OCI-LY7 (cell line): ENCODE measurements around the gene GALNT7. TPM values are rescaled to one million over a fixed set of nuclear protein-coding genes. Genes with fewer than 3 reads are reported as not detected.

Experiments
- BruUV-seq: library from RNA; stranded (reverse); fragments of 400-500 nt; replicated peaks from 2 replicates; lab custom pipeline; 2021; lab: Mats Ljungman, UMichigan
- CTCF ChIA-PET: fragments of 300-600 bp; sonication (Branson Sonifier 250); formaldehyde crosslinking; loops from one replicate; lab custom pipeline; 2022; ENCODE audit warnings: antibody characterized with exemption; ENCODE audit not compliant: unreplicated experiment; lab: Charles Lee
- POLR2A ChIA-PET: fragments of 300-600 bp; sonication (Branson Sonifier 250); formaldehyde crosslinking; loops from one replicate; lab custom pipeline; 2022; ENCODE audit warnings: antibody characterized with exemption; lab: Charles Lee
- DNase-seq: peaks from one replicate; pipeline ENCODE4 v3.0.0-alpha.2; 2015; ENCODE audit warnings: low spot score
- H2AFZ ChIP-seq: fragments of 200-600 bp; sonication (generic), shearing (Covaris generic); 2 replicates; pipeline ENCODE4 v1.6.1; 2014; ENCODE audit warnings: mild to moderate bottlenecking, antibody characterized with exemption, low read length, moderate library complexity
- H3K27ac ChIP-seq: fragments of 200-600 bp; sonication (generic); 2 replicates; pipeline ENCODE4 v1.5.1; 2014; ENCODE audit warnings: mixed run types, low read depth, mild to moderate bottlenecking, moderate library complexity, low read length, inconsistent platforms; ENCODE audit not compliant: poor library complexity, severe bottlenecking
- H3K36me3 ChIP-seq: fragments of 200-600 bp; sonication (generic); 2 replicates; pipeline ENCODE4 v1.6.1; 2014; ENCODE audit warnings: mild to moderate bottlenecking, antibody characterized with exemption, low read length, moderate library complexity, mixed read lengths; ENCODE audit not compliant: insufficient read depth
- H3K4me1 ChIP-seq: fragments of 200-600 bp; sonication (generic); 2 replicates; pipeline ENCODE4 v1.5.1; 2014; ENCODE audit warnings: mild to moderate bottlenecking, low read length; ENCODE audit not compliant: insufficient read depth, poor library complexity, severe bottlenecking
- H3K4me2 ChIP-seq: fragments of 200-600 bp; sonication (generic); 2 replicates; pipeline ENCODE4 v1.6.1; 2014; ENCODE audit warnings: mild to moderate bottlenecking, low read length
- H3K4me3 ChIP-seq: fragments of 200-600 bp; sonication (generic); 2 replicates; pipeline ENCODE4 v1.5.1; 2014; ENCODE audit warnings: mild to moderate bottlenecking, low read depth, low read length; ENCODE audit not compliant: poor library complexity, severe bottlenecking
- H3K79me2 ChIP-seq: fragments of 200-600 bp; sonication (generic); 2 replicates; pipeline ENCODE4 v1.6.1; 2016; ENCODE audit warnings: low read depth, mild to moderate bottlenecking, low read length, moderate library complexity, mixed read lengths; ENCODE audit not compliant: insufficient read depth
- H3K9me2 ChIP-seq: fragments of 200-600 bp; sonication (generic); 2 replicates; pipeline ENCODE4 v1.6.1; 2016; ENCODE audit warnings: mild to moderate bottlenecking, low read length, mixed read lengths; ENCODE audit not compliant: insufficient read depth
- H3K9me3 ChIP-seq: fragments of 200-600 bp; sonication (generic); 2 replicates; pipeline ENCODE4 v1.6.1; 2014; ENCODE audit warnings: mild to moderate bottlenecking, mixed run types, low read length, mixed read lengths
- H4K20me1 ChIP-seq: fragments of 200-600 bp; sonication (generic); 2 replicates; pipeline ENCODE4 v1.6.1; 2014; ENCODE audit warnings: mild to moderate bottlenecking, antibody characterized with exemption, low read length, moderate library complexity, mixed read lengths; ENCODE audit not compliant: insufficient read depth
- CTCF ChIP-seq: fragments of 200-600 bp; sonication (generic); conservative IDR thresholded peaks from 2 replicates; pipeline ENCODE4 v1.5.1; 2014; ENCODE audit warnings: mild to moderate bottlenecking, antibody characterized with exemption, low read length, moderate library complexity, mixed read lengths
- EZH2phosphoT487 ChIP-seq: fragments of 200-600 bp; sonication (generic); IDR thresholded peaks from 2 replicates; pipeline ENCODE4 v1.6.1; 2018; ENCODE audit warnings: low read depth, borderline replicate concordance, mild to moderate bottlenecking, mixed run types, antibody characterized with exemption, low read length, moderate library complexity, mixed read lengths
- intact Hi-C: fragments of 100-400 bp; cut with micrococcal nuclease; formaldehyde crosslinking; loops from one replicate; pipeline ENCODE4 v1.10.0; 2022; ENCODE audit not compliant: unreplicated experiment
- total RNA-seq, 2 experiments: library from RNA; depleted of rRNA in 1 of 2; stranded (reverse); fragments of >200 nt in 1 of 2; shearing (Covaris generic) in 1 of 2; gene quantifications; 2 replicates each; pipeline ENCODE4 v1.2.3, GENCODE V29; 2014 to 2022

Gene GALNT7
- total RNA-seq, 2 experiments from 2014 or later = 20.3 to 34.4 TPM

GRCh38 chr4:173125216-173125812, 43.3 kb upstream of the GALNT7 start:
- Histone ChIP-seq H2AFZ (no peak overlapping the region), H3K9me3 (no peaks in the 10 kb centered on the region), H4K20me1 (no peaks in the 10 kb centered on the region), H3K27ac (no peak overlapping the region), H3K36me3 (no peaks in the 10 kb centered on the region), H3K4me3 (no peak overlapping the region), H3K4me2 (no peak overlapping the region), H3K4me1 (peaks cover 21% of the 10 kb centered on the region), H3K9me2 (no peaks in the 10 kb centered on the region), H3K79me2 (no peaks in the 10 kb centered on the region)
- ChIA-PET POLR2A (no interaction called here), CTCF (no interaction called here)
- BruUV-seq = no TSS peak
- no peak for TF ChIP-seq EZH2phosphoT487
- TF ChIP-seq CTCF = no peak
- DNase-seq = no peak
- intact Hi-C loops = no loop called here

GRCh38 chr4:173128199-173128890, 40.3 kb upstream of the GALNT7 start:
- no peak overlapping the region for H3K4me2 ChIP-seq
- no peaks in the 10 kb centered on the region for H3K4me1 ChIP-seq
- intact Hi-C loops = no loop called here
- no peaks in the 10 kb centered on the region for H3K9me3 ChIP-seq
- H3K79me2 ChIP-seq = no peaks in the 10 kb centered on the region
- H2AFZ ChIP-seq = no peak overlapping the region
- ChIA-PET CTCF (interaction anchor here (0.6 kb wide), 1 partner anchor 40 kb away, joined by 4 read pairs; the partner anchor contains the start of gene GALNT7), POLR2A (interaction anchor here (1.0 to 1.1 kb wide), 2 partner anchors 40 to 112 kb away, joined by 3 read pairs; no protein-coding TSS in a partner anchor)
- H3K9me2 ChIP-seq = no peaks in the 10 kb centered on the region
- BruUV-seq = no TSS peak
- no peaks in the 10 kb centered on the region for H4K20me1 ChIP-seq
- no peak overlapping the region for H3K27ac ChIP-seq
- TF ChIP-seq EZH2phosphoT487 (no peak), CTCF (no peak)
- H3K36me3 ChIP-seq = no peaks in the 10 kb centered on the region
- DNase-seq = no peak
- H3K4me3 ChIP-seq = no peak overlapping the region

- H3K9me3 ChIP-seq = no peaks in the 10 kb centered on the region
- CTCF ChIA-PET = no interaction called here
- intact Hi-C loops = no loop called here
- no peak overlapping the region for H3K4me3 ChIP-seq
- no peaks in the 10 kb centered on the region for H4K20me1 ChIP-seq
- TF ChIP-seq EZH2phosphoT487 (no peak), CTCF (no peak)
- H3K27ac ChIP-seq = no peak overlapping the region
- H3K9me2 ChIP-seq = no peaks in the 10 kb centered on the region
- no peak overlapping the region for H2AFZ ChIP-seq
- no peak for DNase-seq
- H3K79me2 ChIP-seq = no peaks in the 10 kb centered on the region
- POLR2A ChIA-PET = interaction anchor here (0.7 kb wide), 1 partner anchor 651 kb away, joined by 3 read pairs; no protein-coding TSS in a partner anchor
- no TSS peak for BruUV-seq
- H3K4me2 ChIP-seq = no peak overlapping the region
- H3K4me1 ChIP-seq = no peaks in the 10 kb centered on the region
- no peaks in the 10 kb centered on the region for H3K36me3 ChIP-seq
Observed at GRCh38 chr4:173130687-173131086, 37.9 kb upstream of the GALNT7 start.
